LoVo (cell line): ENCODE results near the gene SULT4A1.

ENCODE experiments used
- DNase-seq: peaks from one replicate; pipeline ENCODE4 v3.0.0-alpha.2; 2016; ENCODE audit warnings: low spot score

Gene SULT4A1

DNA sequence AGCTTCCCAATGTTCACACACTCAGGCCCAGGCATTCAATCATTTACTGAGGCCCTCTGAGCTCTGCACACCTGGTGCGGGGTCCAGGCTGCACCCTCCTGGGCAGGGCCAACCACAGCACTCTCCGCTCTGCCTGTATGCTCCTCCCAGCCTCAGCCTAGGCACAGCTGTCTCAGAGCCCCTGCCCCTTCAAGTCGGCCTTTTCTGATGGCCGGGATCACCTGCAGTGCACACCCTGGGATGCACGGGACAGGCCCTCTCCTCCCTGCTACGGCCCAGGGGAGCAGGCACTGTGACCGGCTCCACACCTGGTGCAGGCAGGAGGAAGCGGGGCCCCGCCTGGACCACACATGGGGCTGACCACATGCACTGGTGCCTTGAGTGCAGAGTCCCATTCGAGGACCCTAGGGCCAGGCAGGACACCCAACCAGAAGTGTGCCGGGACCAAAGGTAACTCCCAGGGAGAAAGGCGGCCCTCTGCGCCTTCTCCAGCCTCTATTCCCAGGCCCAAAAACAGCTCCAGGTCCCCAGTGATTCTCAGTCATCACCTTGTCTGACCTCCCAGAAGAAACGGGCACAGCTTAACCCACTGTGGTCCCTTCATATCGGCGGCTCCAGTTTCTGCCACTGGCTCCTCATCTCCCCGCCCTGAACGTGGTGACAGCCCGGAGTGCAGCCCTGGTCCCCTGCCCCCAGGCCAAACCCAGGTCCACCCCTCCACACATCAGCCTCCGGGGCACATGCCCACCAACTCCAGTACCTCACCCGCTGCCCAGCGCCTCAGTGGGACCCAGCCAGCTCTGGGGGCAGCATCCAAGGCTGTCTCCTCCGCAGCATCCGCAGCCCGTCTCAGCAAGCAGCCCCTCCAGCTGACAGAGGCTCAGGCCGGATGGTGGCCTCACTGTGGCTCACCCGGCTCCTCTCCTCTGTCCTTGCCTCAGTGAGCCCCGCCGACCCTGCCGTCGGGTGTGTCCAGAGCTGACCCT, 17.5 kb downstream of the SULT4A1 start:
- DNase-seq, result no peak

DNA sequence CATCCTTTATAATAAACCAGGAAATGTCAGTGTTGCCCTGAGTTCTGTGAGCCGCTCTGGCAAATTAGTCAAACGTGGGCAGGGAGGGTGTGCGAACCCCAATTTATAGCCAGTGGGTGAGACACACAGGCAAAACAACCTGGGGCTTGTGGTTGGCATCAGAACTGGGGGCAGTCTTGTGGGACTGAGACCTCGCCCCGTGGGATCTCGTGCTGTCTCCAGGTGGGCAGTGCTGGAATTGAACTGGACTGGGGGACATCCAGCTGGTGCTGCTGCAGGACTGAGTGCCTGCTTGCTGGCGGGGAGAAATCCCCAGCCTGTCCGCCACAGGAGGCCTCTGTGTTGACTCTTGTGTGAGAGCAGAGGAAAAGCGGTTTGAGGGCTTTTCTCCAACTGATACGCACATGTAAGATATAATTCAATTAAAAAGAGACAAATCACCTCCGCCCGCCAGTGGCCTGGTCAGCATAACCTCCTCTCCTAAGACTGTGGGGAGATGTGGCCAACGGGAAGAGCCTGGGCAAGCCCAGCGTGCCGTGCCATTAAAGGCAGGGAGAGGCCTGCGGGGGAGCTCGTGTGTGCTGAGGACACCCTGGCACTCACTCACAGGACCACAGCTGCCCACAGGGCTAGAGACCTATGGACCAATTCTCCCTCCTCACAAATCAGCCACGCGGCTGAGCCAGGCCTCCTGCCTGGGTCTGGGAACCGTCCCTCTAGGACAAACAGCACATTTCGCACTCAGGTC, 18.4 kb downstream of the SULT4A1 start:
- DNase-seq, result no peak

GRCh38 chr22:43841742-43842141, 20.6 kb downstream of the SULT4A1 start:
- no peak for DNase-seq

GRCh38 chr22:43840851-43841250, 21.5 kb downstream of the SULT4A1 start:
- no peak for DNase-seq

GRCh38 chr22:43840431-43840830, 21.9 kb downstream of the SULT4A1 start:
- DNase-seq, result no peak

DNA sequence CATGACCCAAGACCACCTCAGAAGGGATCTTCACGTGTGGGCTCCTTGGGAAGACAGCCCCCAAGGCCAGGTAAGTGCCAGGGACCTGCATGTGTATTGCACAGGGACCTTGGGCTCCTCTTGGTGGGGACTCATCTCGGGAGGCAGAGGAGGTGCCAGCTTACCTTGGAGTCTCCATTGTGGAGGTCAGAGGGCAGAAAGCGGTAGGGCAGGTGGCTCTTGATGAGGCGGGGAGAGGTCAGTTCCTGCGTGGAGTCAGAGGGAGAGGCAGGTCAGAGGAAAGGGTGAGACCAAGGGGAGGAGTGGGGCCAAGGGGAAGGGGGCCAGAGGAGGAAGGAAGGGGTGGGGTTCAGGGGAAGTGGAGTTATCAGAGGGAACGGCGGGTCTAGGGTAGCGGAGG, 22.5 kb downstream of the SULT4A1 start:
- DNase-seq, result no peak

- DNase-seq, result no peak
Observed at GRCh38 chr22:43838571-43839307, 23.6 kb downstream of the SULT4A1 start.

DNA sequence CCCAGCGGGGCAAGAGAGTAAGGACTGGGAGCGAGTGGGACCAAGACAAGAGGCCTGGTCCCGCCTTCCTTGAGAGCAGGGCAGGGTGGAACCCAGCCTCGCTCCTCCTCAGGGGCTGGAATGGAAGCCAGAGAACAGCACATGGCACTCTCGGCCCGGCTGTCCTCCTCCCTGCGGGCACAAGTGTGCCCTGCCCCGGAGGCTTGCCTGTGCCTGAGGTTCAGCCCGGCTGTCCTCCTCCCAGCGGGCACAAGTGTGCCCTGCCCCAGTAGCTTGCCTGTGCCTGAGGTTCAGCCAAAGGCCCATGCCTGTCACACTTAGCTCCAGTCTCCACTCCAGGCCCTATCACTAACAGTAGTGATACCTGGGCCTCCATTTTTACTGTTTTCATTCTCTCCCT, 24.2 kb downstream of the SULT4A1 start:
- no peak for DNase-seq

DNA sequence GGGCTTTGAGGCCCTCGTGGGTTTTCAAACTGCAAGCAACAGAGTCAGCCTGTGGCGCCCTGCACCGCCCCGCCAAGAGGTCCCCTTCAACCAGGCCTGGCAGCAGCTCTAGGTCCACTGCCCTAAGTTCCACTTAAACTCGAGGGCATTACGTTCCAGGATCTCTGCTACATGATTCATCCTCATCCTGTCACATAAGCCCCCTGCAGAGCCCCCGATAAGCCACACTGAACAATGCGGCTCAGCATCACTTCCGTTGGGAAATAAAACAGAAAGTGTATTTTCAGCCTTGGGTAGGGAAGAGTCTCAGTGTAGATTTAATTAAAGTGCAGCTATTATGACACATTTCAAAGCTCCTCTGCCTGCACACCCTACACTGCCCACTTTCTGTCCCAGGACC, 24.6 kb downstream of the SULT4A1 start:
- DNase-seq, result no peak

GRCh38 chr22:43835736-43836135, 26.6 kb downstream of the SULT4A1 start:
- DNase-seq, result no peak

GRCh38 chr22:43835166-43835565, 27.1 kb downstream of the SULT4A1 start:
- no peak for DNase-seq

- no peak for DNase-seq
Observed at GRCh38 chr22:43833286-43834240, 28.8 kb downstream of the SULT4A1 start.

DNA sequence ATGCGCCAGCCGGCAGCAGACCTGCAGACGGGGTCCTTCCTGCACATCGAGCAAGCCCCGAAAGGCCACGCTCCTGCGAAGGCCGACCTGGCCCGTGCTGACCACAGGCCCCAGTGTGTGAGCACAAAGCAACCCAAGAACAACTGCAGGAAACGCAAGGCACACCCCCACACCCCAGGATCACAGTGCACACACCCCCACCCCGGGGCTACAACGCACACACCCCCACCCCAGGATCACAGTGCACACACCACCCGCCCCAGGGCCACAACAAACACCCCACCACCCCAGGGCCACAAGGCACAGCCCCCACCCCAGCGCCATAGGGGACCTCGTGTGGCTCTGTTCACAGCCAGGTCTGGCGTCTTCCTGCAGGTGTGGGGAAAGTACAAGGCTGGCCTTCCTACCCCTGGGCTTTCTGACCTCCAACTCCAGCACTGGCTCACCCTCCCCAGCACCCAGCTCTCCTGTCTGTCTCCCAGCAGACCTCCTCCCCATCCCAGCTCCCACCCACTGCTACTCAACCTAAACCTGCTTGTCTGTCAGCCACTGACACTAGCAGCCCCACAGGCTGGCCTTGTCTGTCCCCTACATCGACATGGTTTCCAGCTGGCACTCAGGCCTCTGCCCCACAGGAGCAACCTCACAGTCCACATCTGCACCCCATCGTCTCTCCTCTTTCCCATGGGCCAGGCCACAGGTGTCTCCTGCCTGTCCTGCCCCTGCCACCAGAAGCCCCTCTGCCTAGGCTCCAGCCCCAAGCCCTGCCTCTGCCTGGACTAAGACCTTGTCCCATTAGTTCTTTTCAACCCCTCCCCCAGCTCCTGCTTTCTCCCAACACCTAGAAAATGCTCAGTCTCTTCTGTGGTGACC, 29.7 kb downstream of the SULT4A1 start:
- no peak for DNase-seq

- no peak for DNase-seq
Observed at GRCh38 chr22:43831561-43832392, 30.5 kb downstream of the SULT4A1 start.

GRCh38 chr22:43830931-43831560, 31.3 kb downstream of the SULT4A1 start:
- no peak for DNase-seq

DNA sequence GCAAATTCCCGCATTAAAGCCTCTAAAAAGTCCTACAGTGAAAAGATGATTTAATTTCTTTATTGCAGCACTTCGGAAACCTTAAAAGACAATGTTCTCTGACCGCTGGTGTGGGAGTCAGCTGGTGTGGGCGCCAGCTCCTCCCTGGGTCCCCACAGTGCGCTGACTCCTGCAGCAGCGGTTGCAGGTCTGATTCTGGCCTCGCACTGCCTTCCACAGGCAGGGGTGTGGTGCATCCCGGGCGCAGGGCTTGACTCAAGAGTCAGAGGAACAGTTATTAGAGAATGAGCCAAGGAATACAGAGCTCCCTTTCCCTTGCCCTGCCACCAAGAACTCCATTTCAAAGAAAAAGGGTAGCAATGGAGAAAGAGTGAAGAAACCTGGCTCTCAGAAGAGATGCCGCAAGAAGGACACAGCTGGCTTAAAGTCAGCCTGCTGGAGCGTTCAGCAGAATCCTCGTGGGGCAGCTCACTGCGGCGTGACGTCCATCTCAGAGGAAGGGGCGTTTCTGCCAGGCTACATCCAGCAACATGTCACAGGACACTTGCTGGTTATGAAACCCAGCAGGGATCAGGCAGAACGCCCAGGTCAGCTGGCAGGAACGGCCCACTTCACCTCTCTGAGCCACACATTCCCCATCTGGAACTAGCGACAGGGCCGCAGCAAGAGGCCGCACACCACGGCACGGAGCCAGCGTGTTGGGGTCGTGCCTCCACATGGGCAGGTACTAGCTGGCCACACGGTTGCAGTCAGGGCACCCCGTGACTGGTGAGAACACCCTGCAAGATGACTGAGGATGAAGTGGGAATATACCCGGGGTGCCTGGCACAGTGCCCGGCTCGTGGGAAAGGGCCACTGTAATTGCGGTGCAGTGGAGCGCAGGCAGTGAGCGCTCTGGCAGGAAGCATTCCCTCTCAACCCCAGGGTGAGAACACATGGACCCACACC, 32.1 kb downstream of the SULT4A1 start:
- no peak for DNase-seq

GRCh38 chr22:43828998-43829782, 33.1 kb downstream of the SULT4A1 start:
- DNase-seq, result no peak
